K562 (cell line): ENCODE data around the gene GALNT5. TPM values are rescaled to one million over a fixed set of nuclear protein-coding genes. Genes with fewer than 3 reads are reported as not detected.
A peak's percentile ranks its signal among the peaks of the same experiment; 100 is the strongest.

Source experiments
- CBX1 ChIP-seq: sonication (generic); IDR thresholded peaks from 2 replicates; pipeline ENCODE4 v1.6.1; 2016; ENCODE audit warnings: antibody characterized with exemption, low read depth, mild to moderate bottlenecking
- CSDE1 ChIP-seq, 2 experiments: fragments of 450-650 bp; IDR thresholded peaks; 2 replicates each; pipeline ENCODE4 v1.6.1; 2016; ENCODE audit warnings: mild to moderate bottlenecking in 1 of 2
- FOXM1 ChIP-seq, 2 experiments: fragments of 450-650 bp in 1 of 2; sonication (generic) in 1 of 2; formaldehyde crosslinking in 1 of 2; IDR thresholded peaks; 2 replicates each; pipeline versions ENCODE4 v1.6.1 to v1.9.0; 2017 to 2022; ENCODE audit warnings: low read depth in 2 of 2, mild to moderate bottlenecking in 2 of 2, missing genetic modification reagents in 1 of 2, moderate library complexity in 1 of 2
- GABPB1 ChIP-seq: sonication (generic); formaldehyde crosslinking; IDR thresholded peaks from 2 replicates; pipeline ENCODE4 v1.8.0; 2022; ENCODE audit warnings: mild to moderate bottlenecking, missing genetic modification reagents
- GMEB1 ChIP-seq: fragments of 250-450 bp; sonication (Bioruptor Pico); IDR thresholded peaks from 2 replicates; pipeline ENCODE4 v1.4.0; 2020; ENCODE audit warnings: mild to moderate bottlenecking
- HEY1 ChIP-seq: fragments of 250-450 bp; sonication (Bioruptor Pico); IDR thresholded peaks from 2 replicates; pipeline ENCODE4 v1.5.0; 2020; ENCODE audit warnings: mild to moderate bottlenecking, moderate library complexity, borderline replicate concordance
- MAFK ChIP-seq: IDR thresholded peaks from 2 replicates; pipeline ENCODE4 v1.6.1; 2011; ENCODE audit warnings: low read length, improper control_type of control experiment
- MEIS2 ChIP-seq: fragments of 450-650 bp; IDR thresholded peaks from 2 replicates; pipeline ENCODE4 v1.6.1; 2014; ENCODE audit warnings: mild to moderate bottlenecking; ENCODE audit not compliant: partially characterized antibody
- MTF1 ChIP-seq: fragments of 250-450 bp; sonication (Bioruptor Pico); IDR thresholded peaks from 2 replicates; pipeline ENCODE4 v1.9.0; 2021; ENCODE audit warnings: moderate library complexity, mild to moderate bottlenecking, inconsistent platforms, borderline replicate concordance
- MXI1 ChIP-seq: IDR thresholded peaks from 2 replicates; pipeline ENCODE4 v1.6.1; 2011; ENCODE audit warnings: low read depth, mild to moderate bottlenecking, improper control_type of control experiment, low read length
- RBM15 ChIP-seq: fragments of 200-400 bp; formaldehyde crosslinking; IDR thresholded peaks from 2 replicates; pipeline ENCODE4 v1.6.1; 2018; ENCODE audit warnings: mild to moderate bottlenecking, low read length, moderate library complexity; ENCODE audit not compliant: insufficient read depth
- SIN3A ChIP-seq, 2 experiments: fragments of 150-350 bp in 1 of 2; IDR thresholded peaks; 2 replicates each; pipeline ENCODE4 v1.6.1; 2011 to 2016; ENCODE audit warnings: borderline replicate concordance in 2 of 2, low read depth in 2 of 2, low read length in 2 of 2, mild to moderate bottlenecking in 2 of 2, moderate library complexity in 2 of 2; ENCODE audit not compliant: control insufficient read depth in 1 of 2
- XRCC3 ChIP-seq: fragments of 450-650 bp; IDR thresholded peaks from 2 replicates; pipeline ENCODE4 v1.6.1; 2017; ENCODE audit warnings: mild to moderate bottlenecking, moderate library complexity
- ZFP91 ChIP-seq: sonication (generic); formaldehyde crosslinking; IDR thresholded peaks from 2 replicates; pipeline ENCODE4 v1.8.0; 2022; ENCODE audit warnings: mild to moderate bottlenecking, missing genetic modification reagents
- ZNF197 ChIP-seq: fragments of 200-800 bp; sonication (Bioruptor generic); IDR thresholded peaks from 2 replicates; pipeline ENCODE4 v1.6.1; 2016; ENCODE audit warnings: low read depth, missing genetic modification characterization, missing compliant biosample characterization
- ZNF263 ChIP-seq: sonication (generic); formaldehyde crosslinking; IDR thresholded peaks from 2 replicates; pipeline ENCODE4 v1.8.0; 2022; ENCODE audit warnings: mild to moderate bottlenecking, missing genetic modification reagents, borderline replicate concordance
- polyA plus RNA-seq, 8 experiments: library from polyadenylated mRNA; depleted of rRNA in 4 of 8; stranded (reverse) in 5 of 8; unstranded in 3 of 8; fragments of >200 nt; fragmentation: Nextera tagmentation in 2 of 8; fragmentation: Illumina TruSeq in 1 of 8; extraction: Ambion mirVana in 2 of 8; extraction: Trizol in 1 of 8; gene quantifications; 2 replicates each; pipeline versions ENCODE4 v1.2.1 to v1.2.3, GENCODE V29; 2011 to 2014; ENCODE audit warnings: inconsistent platforms in 1 of 8, missing spikeins in 1 of 8
- total RNA-seq, 7 experiments: library from RNA; depleted of rRNA in 6 of 7; stranded (reverse); fragments of >200 nt in 6 of 7; fragmentation: Illumina TruSeq in 2 of 7; extraction: Trizol in 2 of 7; gene quantifications; 2 replicates each; pipeline versions ENCODE4 v1.2.1 to v1.2.3, GENCODE V29; 2011 to 2021; ENCODE audit warnings: low replicate concordance in 1 of 7
- TF ChIP-seq, protein P1 (sequence below): fragments of 450-650 bp; IDR thresholded peaks from 2 replicates; pipeline ENCODE4 v1.6.1; 2018; ENCODE audit not compliant: partially characterized antibody
- TF ChIP-seq, protein P2 (sequence below): fragments of 250-450 bp; sonication (Bioruptor Pico); IDR thresholded peaks from 2 replicates; pipeline ENCODE4 v1.9.0; 2021; ENCODE audit warnings: mild to moderate bottlenecking

GALNT5 gene
- total and polyA plus RNA-seq, 9 of the 15 experiments (the other 6 are each of a cell fraction or from before 2014, with no cell fraction given), result 21.6 to 73.0 (median 54.7) TPM

- TF ChIP-seq ZFP91, result no peak
- TF ChIP-seq FOXM1 (IDR thresholded peaks at IDR 0.05; ENCODE audit: low read depth), result peak; percentile 73; the same call in 1 of the 2 replicates
- no peak for TF ChIP-seq FOXM1 (CRISPR knock-in tag; IDR thresholded peaks at IDR 0.05; ENCODE audit: low read depth)
- TF ChIP-seq XRCC3, result no peak
- TF ChIP-seq ZNF197, result 0 out of 2 replicates have a peak, but pooled peaks have one; percentile 13
- peak; percentile 55; the same call in 1 of the 2 replicates for TF ChIP-seq GABPB1 (CRISPR knock-in tag)
- no peak for TF ChIP-seq GMEB1 (CRISPR knock-in tag)
- TF ChIP-seq MXI1, result peak; percentile 94
- TF ChIP-seq, protein P1, sequence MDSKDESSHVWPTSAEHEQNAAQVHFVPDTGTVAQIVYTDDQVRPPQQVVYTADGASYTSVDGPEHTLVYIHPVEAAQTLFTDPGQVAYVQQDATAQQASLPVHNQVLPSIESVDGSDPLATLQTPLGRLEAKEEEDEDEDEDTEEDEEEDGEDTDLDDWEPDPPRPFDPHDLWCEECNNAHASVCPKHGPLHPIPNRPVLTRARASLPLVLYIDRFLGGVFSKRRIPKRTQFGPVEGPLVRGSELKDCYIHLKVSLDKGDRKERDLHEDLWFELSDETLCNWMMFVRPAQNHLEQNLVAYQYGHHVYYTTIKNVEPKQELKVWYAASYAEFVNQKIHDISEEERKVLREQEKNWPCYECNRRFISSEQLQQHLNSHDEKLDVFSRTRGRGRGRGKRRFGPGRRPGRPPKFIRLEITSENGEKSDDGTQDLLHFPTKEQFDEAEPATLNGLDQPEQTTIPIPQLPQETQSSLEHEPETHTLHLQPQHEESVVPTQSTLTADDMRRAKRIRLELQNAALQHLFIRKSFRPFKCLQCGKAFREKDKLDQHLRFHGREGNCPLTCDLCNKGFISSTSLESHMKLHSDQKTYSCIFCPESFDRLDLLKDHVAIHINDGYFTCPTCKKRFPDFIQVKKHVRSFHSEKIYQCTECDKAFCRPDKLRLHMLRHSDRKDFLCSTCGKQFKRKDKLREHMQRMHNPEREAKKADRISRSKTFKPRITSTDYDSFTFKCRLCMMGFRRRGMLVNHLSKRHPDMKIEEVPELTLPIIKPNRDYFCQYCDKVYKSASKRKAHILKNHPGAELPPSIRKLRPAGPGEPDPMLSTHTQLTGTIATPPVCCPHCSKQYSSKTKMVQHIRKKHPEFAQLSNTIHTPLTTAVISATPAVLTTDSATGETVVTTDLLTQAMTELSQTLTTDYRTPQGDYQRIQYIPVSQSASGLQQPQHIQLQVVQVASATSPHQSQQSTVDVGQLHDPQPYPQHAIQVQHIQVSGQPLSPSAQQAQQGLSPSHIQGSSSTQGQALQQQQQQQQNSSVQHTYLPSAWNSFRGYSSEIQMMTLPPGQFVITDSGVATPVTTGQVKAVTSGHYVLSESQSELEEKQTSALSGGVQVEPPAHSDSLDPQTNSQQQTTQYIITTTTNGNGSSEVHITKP, result no peak
- TF ChIP-seq MEIS2, result peak; percentile 84
- TF ChIP-seq MTF1 (CRISPR knock-in tag), result no peak
- 0 out of 2 replicates have a peak, but pooled peaks have one; percentile 33 for TF ChIP-seq HEY1 (CRISPR knock-in tag)
- TF ChIP-seq MAFK, result peak; percentile 57; the same call in 1 of the 2 replicates
- peak; percentile 76 to 85; a peak in 3 of 4 replicates for TF ChIP-seq SIN3A (IDR thresholded peaks at IDR 0.05; ENCODE audit: borderline replicate concordance in 2 of 2, control insufficient read depth in 1 of 2, low read depth in 2 of 2, low read length in 2 of 2)
- no peak for TF ChIP-seq CBX1
- no peak for TF ChIP-seq CSDE1 (IDR thresholded peaks at IDR 0.05)
- TF ChIP-seq RBM15, result no peak
- peak; percentile 35; the same call in 1 of the 2 replicates for TF ChIP-seq ZNF263 (CRISPR knock-in tag)
- TF ChIP-seq, protein P2, sequence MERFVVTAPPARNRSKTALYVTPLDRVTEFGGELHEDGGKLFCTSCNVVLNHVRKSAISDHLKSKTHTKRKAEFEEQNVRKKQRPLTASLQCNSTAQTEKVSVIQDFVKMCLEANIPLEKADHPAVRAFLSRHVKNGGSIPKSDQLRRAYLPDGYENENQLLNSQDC (CRISPR knock-in tag), result 0 out of 2 replicates have a peak, but pooled peaks have one; percentile 23
Observed at GRCh38 chr2:157261199-157261782, 3.8 kb downstream of the GALNT5 start (continued).
